GM18517 (cell line): ENCODE results near the gene PLA1A.

Experiments
- ATAC-seq: cut with Tn5 transposase; IDR thresholded peaks from one replicate; pipeline ENCODE4 v1.9.1; 2021; ENCODE audit warnings: mild to moderate bottlenecking, moderate library complexity; ENCODE audit not compliant: unreplicated experiment

The PLA1A gene

GRCh38 chr3:119636249-119636648 lies 38.6 kb downstream of the PLA1A start:
- ATAC-seq: no peak

GRCh38 chr3:119636891-119637611 lies 39.4 kb downstream of the PLA1A start:
- no peak for ATAC-seq

- ATAC-seq: peak; percentile 45
Observed at GRCh38 chr3:119637679-119638477, 40.2 kb downstream of the PLA1A start.

GRCh38 chr3:119639494-119640350 lies 42.0 kb downstream of the PLA1A start:
- no peak for ATAC-seq

- no peak for ATAC-seq
Observed at GRCh38 chr3:119641416-119641815, 43.7 kb downstream of the PLA1A start.

- ATAC-seq: no peak
Observed at GRCh38 chr3:119642746-119643473, 45.2 kb downstream of the PLA1A start.

- ATAC-seq: no peak
Observed at GRCh38 chr3:119643528-119643927, 45.8 kb downstream of the PLA1A start.

GRCh38 chr3:119644481-119644880 lies 46.8 kb downstream of the PLA1A start:
- no peak for ATAC-seq

GRCh38 chr3:119645813-119646212 lies 48.1 kb downstream of the PLA1A start:
- ATAC-seq: no peak

- no peak for ATAC-seq
Observed at GRCh38 chr3:119647171-119647570, 49.5 kb downstream of the PLA1A start.

GRCh38 chr3:119647843-119648575 lies 50.3 kb downstream of the PLA1A start:
- no peak for ATAC-seq

GRCh38 chr3:119649761-119650160 lies 52.1 kb downstream of the PLA1A start:
- ATAC-seq: no peak

GRCh38 chr3:119652306-119653033 lies 54.8 kb downstream of the PLA1A start:
- ATAC-seq: no peak

GRCh38 chr3:119653876-119654275 lies 56.2 kb downstream of the PLA1A start:
- ATAC-seq: no peak

- ATAC-seq: no peak
Observed at GRCh38 chr3:119657887-119658702, 60.4 kb downstream of the PLA1A start.

- no peak for ATAC-seq
Observed at GRCh38 chr3:119658994-119659393, 61.3 kb downstream of the PLA1A start.

- ATAC-seq: no peak
Observed at GRCh38 chr3:119659606-119660291, 62.1 kb downstream of the PLA1A start.
